Stimulated activated CD4-positive, alpha-beta T cell treated with anti-CD3 and anti-CD28 coated beads, Interleukin-2, amount 100 ng/mL, for 24 hours (primary cell): Measurements from ENCODE around the gene PHF23.

Experiments used
- DNase-seq, 2 donors: peaks; one replicate each; pipeline ENCODE4 v3.0.0-alpha.2; 2020

The PHF23 gene

DNA sequence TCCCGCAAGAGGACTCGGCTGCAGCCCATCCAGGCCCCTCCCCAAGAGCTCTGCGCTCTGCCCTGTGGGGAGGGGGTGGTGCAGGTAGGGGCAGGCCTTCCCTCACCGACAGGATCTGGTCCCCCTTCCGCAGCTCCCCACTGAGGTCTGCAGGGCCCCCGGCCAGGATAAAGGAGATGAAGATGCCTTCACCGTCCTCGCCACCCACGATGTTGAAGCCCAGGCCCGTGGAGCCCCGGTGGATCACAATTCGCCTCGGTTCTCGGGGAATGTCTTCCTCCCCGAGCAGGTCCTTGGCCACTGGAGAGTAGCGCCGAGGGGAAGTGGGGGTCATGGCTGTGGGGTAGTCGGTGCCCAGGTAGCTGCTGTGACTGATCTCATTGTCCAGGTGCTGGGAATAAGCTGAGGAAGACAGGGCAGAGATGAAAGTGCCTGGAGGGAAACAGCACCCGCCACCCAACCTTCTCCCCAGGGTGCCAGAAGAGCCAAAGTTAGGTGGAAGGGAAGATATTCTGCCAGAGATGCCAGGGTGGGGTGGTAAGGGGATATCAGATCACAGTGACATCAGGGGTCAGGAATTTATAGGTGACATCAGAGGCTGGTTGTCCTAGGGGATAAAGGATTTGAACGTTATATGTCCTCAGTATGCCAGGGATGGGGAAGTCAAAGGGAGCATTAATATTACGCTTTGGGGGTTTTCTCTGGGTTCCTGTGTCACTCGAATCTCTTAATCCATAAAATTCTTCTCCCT is 42.4 kb downstream of the PHF23 start:
- no peak for DNase-seq

DNA sequence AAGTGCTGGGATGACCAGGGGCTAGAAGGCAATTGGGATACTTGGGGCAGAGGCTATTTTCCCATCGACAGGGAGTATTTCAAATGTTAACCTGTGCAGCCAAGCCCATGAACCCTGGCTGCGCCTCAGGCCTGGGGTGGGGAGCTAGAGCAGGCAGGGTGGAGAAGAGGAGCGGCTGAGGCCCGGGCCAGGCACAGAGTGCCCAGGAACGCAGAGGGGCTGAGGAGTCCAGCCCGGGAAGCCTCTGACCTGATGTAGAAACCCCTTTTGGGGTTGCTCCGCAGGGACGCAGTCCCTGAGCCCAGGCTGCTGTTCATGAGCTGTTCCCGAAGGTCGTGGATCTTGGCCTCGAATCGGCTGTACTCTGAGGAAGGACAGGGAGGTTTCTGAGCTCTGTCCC is 43.3 kb downstream of the PHF23 start:
- DNase-seq, result no peak

DNA sequence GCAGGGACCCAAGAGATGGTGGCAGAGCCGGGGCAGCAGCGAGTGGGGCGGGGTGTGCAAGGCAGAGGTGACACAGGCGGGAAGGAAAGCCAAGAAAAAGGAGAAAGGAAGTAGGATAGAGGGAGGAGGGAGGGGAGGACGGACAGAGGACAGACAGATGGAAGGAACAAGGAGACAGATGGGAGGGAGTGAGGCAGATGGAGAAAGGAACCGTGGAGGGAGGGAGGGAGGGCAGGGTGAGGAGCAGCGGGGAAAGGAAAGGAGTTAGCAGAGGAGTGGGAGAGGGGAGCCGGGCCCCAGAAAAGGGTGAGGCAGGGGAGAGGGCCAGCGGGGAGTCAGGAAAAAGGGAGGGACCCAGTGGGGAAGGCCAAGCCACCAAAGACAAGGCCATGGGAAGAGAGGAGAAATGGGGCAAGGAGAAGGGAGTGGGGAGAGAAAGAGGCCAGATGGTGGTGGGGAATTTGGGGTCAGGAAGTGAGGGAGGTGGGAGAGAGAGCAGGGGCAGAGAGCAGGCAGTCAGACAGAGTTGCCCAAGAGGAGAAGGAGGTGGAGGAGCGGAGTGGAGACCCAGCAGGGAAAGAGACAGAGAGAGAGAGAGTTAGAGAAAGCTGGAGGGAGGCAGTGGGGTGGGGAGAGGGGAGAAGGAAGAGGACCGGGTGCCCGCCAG is 46.9 kb downstream of the PHF23 start:
- DNase-seq, result no peak

DNA sequence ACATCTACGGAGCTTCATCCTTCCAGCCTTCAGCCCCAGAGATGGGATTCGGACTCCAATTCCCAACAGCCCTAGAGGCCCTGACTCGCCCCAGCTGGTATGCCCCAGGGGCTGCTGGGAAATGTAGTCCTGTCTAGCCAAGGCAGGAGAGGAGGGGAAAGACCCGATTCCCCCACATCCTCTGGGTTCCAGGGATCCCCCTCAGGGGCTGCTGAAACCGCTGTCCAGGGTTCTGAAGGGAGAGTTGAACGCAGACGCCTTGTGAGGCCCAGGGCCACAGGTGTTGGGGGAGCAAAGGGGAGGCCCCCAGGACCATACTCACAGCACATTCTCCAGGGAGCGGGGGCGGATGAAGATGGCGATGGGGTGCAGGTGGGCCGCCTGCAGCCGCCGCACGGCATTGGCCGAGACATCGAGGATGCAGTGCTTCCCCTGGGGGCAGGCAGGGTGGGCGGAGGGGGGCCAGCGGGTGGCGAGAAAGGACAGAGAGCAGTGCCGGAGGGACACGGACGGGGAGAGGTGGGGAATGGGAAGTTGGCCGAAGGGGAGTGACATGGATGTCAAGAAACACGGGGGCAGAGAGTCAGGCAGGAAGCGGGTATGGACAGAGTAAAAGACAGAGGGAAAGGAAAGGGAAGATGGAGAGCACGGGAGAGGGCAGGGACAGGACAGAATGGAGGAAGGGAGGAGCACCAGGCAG is 47.5 kb downstream of the PHF23 start:
- peak in 1 of 2 donors; percentile 39 for DNase-seq

DNA sequence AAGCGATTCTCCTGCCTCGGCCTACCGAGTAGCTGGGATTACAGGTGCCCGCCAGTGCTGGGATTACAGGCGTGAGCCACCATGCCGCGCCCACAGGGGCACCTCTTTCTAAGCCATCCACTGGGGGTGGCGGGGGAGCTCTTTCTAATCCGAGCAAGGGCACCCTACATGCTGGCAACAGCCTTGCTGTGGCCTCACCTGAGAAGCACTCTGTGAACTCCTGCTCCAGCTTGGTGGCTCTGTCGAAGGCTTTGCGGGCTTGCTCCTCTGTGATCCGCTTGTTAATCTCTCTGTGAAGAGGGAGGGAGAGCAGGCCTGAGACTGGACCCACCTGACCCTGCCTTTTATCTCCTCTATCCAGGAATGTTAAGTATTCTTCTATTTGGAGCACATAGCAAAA is 48.2 kb downstream of the PHF23 start:
- DNase-seq, result no peak

DNA sequence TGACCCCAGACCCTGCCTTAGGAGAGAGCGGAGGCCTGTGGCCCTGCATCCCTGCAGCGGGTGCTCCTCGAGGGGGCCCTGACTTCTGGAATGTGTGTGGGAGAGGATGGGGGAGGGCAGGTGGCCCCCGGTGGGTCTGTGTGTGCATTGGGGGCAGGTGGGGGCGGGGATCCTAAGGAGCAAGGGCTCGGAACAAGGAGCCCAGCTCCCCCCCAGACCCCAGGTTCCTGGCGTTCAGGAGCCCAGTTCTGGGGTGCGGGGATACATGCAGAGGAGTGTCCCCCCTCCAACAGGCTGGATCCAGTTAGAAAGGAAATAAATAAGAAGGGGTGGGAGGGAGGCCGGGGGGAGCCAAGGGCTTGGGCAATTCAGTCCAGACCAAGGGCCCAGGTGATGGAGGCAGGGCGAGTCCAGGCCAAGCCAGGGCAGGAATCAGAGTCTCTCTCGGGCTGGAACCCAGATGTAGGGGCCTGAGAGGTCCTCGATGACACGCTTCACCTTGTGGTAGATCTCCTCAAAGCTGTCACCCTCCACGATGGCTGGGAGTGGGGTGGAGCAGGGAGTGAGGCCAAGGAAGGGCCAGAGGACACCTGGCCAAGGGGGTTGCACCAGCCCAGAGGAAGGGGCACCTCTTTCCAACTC is 48.9 kb downstream of the PHF23 start:
- no peak for DNase-seq

DNA sequence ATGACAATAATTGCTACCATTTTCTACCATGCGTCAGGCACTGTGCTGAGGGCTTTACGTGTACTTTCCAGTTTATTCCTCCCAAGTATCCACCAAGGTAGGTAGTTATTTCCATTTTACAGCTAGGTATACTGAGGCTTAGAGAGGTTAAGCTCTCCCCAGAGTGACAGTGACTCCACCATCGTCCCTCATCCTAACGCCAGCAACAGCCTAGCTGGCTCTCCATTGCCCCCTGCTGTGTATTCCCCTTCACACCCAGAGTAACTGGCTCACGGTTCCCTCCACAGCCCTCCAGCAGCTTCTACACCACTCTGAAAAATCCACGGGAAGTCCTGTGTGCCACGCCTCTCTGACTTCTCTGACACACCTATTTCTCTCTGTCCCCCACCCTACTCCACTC is 53.0 kb downstream of the PHF23 start:
- no peak for DNase-seq
